Kidney (tissue), 14 donors: ENCODE data around the gene GDF10. TPM values are rescaled to one million over a fixed set of nuclear protein-coding genes. Genes with fewer than 3 reads are reported as not detected.

Experiments used
- DNase-seq, 5 donors: peaks; one replicate each; pipeline ENCODE4 v3.0.0-alpha.2; 2013 to 2020
- FAIRE-seq: peaks from 2 replicates; lab custom pipeline; 2012; peaks lifted over from hg19 to GRCh38; lab: Jason Lieb, UNC
- H3K27ac ChIP-seq, 2 donors: one replicate each; pipeline ENCODE4 v1.7.0; 2013; ENCODE audit warnings: low read depth in 2 of 2, low read length in 2 of 2, inconsistent platforms in 1 of 2
- H3K27me3 ChIP-seq: one replicate; pipeline ENCODE4 v1.7.1; 2013; ENCODE audit warnings: low read length, inconsistent platforms; ENCODE audit not compliant: control insufficient read depth, insufficient read depth
- H3K36me3 ChIP-seq, 3 donors: one replicate each; pipeline versions ENCODE4 v1.7.0 to v1.7.1; 2013; ENCODE audit warnings: low read length in 3 of 3, control low read depth in 1 of 3, inconsistent platforms in 1 of 3; ENCODE audit not compliant: insufficient read depth in 3 of 3, control insufficient read depth in 2 of 3
- H3K4me1 ChIP-seq, 3 donors: one replicate each; pipeline versions ENCODE4 v1.7.0 to v1.7.1; 2013; ENCODE audit warnings: low read length in 3 of 3, inconsistent platforms in 1 of 3, low read depth in 1 of 3; ENCODE audit not compliant: control insufficient read depth in 2 of 3, insufficient read depth in 2 of 3
- H3K4me3 ChIP-seq, 3 donors: one replicate each; pipeline versions ENCODE4 v1.7.0 to v1.8.1; 2013; ENCODE audit warnings: low read length in 3 of 3, control low read depth in 1 of 3, inconsistent platforms in 1 of 3
- H3K9ac ChIP-seq, 3 donors: one replicate each; pipeline versions ENCODE4 v1.7.0 to v1.7.1; 2013; ENCODE audit warnings: low read length in 3 of 3, control low read depth in 1 of 3, inconsistent platforms in 1 of 3
- H3K9me3 ChIP-seq, 3 donors: one replicate each; pipeline versions ENCODE4 v1.7.0 to v1.7.1; 2013; ENCODE audit warnings: low read length in 3 of 3, control low read depth in 1 of 3, inconsistent platforms in 1 of 3; ENCODE audit not compliant: control insufficient read depth in 2 of 3, insufficient read depth in 1 of 3
- intact Hi-C: fragments of 100-400 bp; cut with DNase I; formaldehyde crosslinking; loops from one replicate; pipeline ENCODE4 v1.11.1; 2022
- polyA plus RNA-seq: library from polyadenylated mRNA; stranded (reverse); fragments of 350-450 nt; fragmentation: Illumina TruSeq; extraction: RNeasy Lipid Tissue Mini Kit (QIAGEN cat#74804); gene quantifications from one replicate; pipeline ENCODE4 v1.2.3, GENCODE V29; 2014; ENCODE audit warnings: low read depth, low replicate concordance; ENCODE audit not compliant: insufficient read depth
- total RNA-seq: library from RNA; stranded (reverse); fragmentation: NEBNext Ultra II Directional; extraction: Animal tissue kit (Norgen Biotek cat#: 25700); gene quantifications from one replicate; pipeline ENCODE4 v1.2.1, GENCODE V29; 2021
- TF ChIP-seq, protein P1 (sequence below): IDR thresholded peaks from 3 replicates; pipeline ENCODE4 v1.5.1; 2012; ENCODE audit warnings: mild to moderate bottlenecking, moderate library complexity, borderline replicate concordance; ENCODE audit not compliant: insufficient read depth; ENCODE audit errors: extremely low read depth
- donor health status: control.
- donor health status: control.
- donor health status: control.
- donor health status: control.
- donor health status: control.
- donor health status: DM: yes; HTN: yes; CAD: no.
- donor health status: Normal renal cell carcinoma (clear cell type).

GDF10 gene
- total and polyA plus RNA-seq, 2 donors from 2014 or later = 1.1 TPM; not detected in 1

DNA sequence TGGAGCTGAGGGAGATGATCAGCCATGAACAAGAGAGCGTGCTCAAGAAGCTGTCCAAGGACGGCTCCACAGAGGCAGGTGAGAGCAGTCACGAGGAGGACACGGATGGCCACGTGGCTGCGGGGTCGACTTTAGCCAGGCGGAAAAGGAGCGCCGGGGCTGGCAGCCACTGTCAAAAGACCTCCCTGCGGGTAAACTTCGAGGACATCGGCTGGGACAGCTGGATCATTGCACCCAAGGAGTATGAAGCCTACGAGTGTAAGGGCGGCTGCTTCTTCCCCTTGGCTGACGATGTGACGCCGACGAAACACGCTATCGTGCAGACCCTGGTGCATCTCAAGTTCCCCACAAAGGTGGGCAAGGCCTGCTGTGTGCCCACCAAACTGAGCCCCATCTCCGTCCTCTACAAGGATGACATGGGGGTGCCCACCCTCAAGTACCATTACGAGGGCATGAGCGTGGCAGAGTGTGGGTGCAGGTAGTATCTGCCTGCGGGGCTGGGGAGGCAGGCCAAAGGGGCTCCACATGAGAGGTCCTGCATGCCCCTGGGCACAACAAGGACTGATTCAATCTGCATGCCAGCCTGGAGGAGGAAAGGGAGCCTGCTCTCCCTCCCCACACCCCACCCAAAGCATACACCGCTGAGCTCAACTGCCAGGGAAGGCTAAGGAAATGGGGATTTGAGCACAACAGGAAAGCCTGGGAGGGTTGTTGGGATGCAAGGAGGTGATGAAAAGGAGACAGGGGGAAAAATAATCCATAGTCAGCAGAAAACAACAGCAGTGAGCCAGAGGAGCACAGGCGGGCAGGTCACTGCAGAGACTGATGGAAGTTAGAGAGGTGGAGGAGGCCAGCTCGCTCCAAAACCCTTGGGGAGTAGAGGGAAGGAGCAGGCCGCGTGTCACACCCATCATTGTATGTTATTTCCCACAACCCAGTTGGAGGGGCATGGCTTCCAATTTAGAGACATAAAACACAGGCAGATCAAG, 25.6 kb downstream of the GDF10 start:
- no peaks in the 10 kb centered on the region for H3K27me3 ChIP-seq
- H3K4me1 ChIP-seq = peaks cover 0 to 3% (median 0%) of the 10 kb centered on the region in 3 donors
- DNase-seq (peak in 1 of 5 donors; percentile 49), FAIRE-seq (no peak)
- no peaks in the 10 kb centered on the region for H3K9me3 ChIP-seq
- TF ChIP-seq, protein P1, sequence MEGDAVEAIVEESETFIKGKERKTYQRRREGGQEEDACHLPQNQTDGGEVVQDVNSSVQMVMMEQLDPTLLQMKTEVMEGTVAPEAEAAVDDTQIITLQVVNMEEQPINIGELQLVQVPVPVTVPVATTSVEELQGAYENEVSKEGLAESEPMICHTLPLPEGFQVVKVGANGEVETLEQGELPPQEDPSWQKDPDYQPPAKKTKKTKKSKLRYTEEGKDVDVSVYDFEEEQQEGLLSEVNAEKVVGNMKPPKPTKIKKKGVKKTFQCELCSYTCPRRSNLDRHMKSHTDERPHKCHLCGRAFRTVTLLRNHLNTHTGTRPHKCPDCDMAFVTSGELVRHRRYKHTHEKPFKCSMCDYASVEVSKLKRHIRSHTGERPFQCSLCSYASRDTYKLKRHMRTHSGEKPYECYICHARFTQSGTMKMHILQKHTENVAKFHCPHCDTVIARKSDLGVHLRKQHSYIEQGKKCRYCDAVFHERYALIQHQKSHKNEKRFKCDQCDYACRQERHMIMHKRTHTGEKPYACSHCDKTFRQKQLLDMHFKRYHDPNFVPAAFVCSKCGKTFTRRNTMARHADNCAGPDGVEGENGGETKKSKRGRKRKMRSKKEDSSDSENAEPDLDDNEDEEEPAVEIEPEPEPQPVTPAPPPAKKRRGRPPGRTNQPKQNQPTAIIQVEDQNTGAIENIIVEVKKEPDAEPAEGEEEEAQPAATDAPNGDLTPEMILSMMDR = no peak
- intact Hi-C loops = no loop called here
- H3K36me3 ChIP-seq = no peaks in the 10 kb centered on the region
- H3K9ac ChIP-seq = no peak overlapping the region
- H3K4me3 ChIP-seq = no peak overlapping the region
- H3K27ac ChIP-seq = no peak overlapping the region

GRCh38 chr10:47326306-47326926, 26.4 kb downstream of the GDF10 start:
- H3K9ac ChIP-seq = no peak overlapping the region
- intact Hi-C loops = no loop called here
- H3K4me1 ChIP-seq = peaks cover 0 to 4% (median 0%) of the 10 kb centered on the region in 3 donors
- DNase-seq = peak in 1 of 5 donors; percentile 40
- no peaks in the 10 kb centered on the region for H3K36me3 ChIP-seq
- TF ChIP-seq, protein P1 = no peak
- H3K9me3 ChIP-seq = no peaks in the 10 kb centered on the region
- FAIRE-seq = no peak
- H3K27me3 ChIP-seq = no peaks in the 10 kb centered on the region
- H3K27ac ChIP-seq = no peak overlapping the region
- H3K4me3 ChIP-seq = no peak overlapping the region

GRCh38 chr10:47326927-47327330, 26.9 kb downstream of the GDF10 start:
- Histone ChIP-seq H3K9ac (no peak overlapping the region), H3K36me3 (no peaks in the 10 kb centered on the region), H3K27me3 (no peaks in the 10 kb centered on the region), H3K4me3 (no peak overlapping the region), H3K27ac (no peak overlapping the region), H3K4me1 (peaks cover 0 to 4% (median 0%) of the 10 kb centered on the region in 3 donors), H3K9me3 (no peaks in the 10 kb centered on the region)
- FAIRE-seq = no peak
- TF ChIP-seq, protein P1 = no peak
- intact Hi-C loops = no loop called here
- DNase-seq = peak in 1 of 5 donors; percentile 48
